Suprapubic skin (tissue), 3 donors: Measurements from ENCODE around the gene NKAIN2.

Experiments
- POLR2AphosphoS5 ChIP-seq, 3 donors: sonication (generic); formaldehyde crosslinking; IDR thresholded peaks; one replicate each; pipeline ENCODE4 v1.6.1; 2017; ENCODE audit warnings: antibody characterized with exemption in 3 of 3
- TF ChIP-seq, protein P1 (sequence below), 2 donors: fragments of 200-600 bp in 1 of 2; fragments of 450-650 bp in 1 of 2; sonication (generic) in 1 of 2; IDR thresholded peaks; one replicate each; pipeline ENCODE4 v1.5.1; 2016 to 2019; ENCODE audit warnings: antibody characterized with exemption in 2 of 2, mild to moderate bottlenecking in 1 of 2, moderate library complexity in 1 of 2

DNA sequence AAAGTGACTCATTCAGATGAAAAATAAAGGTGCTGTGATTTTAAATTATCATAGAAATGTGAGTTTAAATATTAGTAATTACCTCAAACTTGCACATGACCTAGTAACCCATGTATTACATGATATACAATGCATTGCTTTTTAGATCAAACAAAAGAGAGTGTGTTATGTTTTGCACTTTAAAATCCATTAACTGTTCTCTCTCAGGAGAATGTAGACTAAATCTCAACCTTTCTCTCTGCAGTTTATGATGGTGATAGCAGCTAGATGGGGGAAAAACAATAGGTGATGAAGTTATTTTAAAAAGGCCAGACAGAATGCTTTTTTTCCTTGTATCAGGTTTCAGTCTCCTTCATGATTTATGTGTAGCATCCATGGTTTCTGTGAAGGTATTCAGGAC, 754.2 kb downstream of the NKAIN2 start:
- TF ChIP-seq, protein P1, sequence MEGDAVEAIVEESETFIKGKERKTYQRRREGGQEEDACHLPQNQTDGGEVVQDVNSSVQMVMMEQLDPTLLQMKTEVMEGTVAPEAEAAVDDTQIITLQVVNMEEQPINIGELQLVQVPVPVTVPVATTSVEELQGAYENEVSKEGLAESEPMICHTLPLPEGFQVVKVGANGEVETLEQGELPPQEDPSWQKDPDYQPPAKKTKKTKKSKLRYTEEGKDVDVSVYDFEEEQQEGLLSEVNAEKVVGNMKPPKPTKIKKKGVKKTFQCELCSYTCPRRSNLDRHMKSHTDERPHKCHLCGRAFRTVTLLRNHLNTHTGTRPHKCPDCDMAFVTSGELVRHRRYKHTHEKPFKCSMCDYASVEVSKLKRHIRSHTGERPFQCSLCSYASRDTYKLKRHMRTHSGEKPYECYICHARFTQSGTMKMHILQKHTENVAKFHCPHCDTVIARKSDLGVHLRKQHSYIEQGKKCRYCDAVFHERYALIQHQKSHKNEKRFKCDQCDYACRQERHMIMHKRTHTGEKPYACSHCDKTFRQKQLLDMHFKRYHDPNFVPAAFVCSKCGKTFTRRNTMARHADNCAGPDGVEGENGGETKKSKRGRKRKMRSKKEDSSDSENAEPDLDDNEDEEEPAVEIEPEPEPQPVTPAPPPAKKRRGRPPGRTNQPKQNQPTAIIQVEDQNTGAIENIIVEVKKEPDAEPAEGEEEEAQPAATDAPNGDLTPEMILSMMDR (IDR thresholded peaks at IDR 0.05) = no peak
- no peak for TF ChIP-seq POLR2AphosphoS5 (IDR thresholded peaks at IDR 0.05)
